GM18870 (cell line): ENCODE measurements around the gene SEM1.
"Not testable (repeated sequence)": the region's sequence is repeated elsewhere in the genome, so short reads cannot be mapped to it uniquely, and the experiment has no call there.

Source experiments
- ATAC-seq: cut with Tn5 transposase; IDR thresholded peaks from one replicate; pipeline ENCODE4 v1.9.1; 2021; ENCODE audit warnings: moderate library complexity; ENCODE audit not compliant: unreplicated experiment

SEM1 gene

DNA sequence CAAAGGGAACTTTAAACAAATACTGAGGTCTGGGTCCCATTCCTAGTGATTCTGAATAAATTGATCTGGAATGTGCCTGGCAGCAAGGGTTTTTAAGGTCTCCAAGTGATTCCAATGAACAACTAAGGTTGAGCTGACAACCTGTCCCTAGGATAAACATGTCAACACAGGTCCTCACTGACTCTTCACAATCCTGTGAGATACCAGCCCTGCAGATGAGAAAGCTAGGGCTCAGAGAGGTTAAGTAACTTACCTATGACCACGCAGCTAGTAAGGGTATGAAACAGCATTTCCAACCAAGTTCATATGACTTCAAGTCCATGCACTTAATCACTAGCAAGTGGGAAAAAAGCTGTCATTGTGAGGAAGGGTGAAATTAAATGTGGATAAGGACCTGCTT, 44.0 kb downstream of the SEM1 start:
- ATAC-seq = no peak

DNA sequence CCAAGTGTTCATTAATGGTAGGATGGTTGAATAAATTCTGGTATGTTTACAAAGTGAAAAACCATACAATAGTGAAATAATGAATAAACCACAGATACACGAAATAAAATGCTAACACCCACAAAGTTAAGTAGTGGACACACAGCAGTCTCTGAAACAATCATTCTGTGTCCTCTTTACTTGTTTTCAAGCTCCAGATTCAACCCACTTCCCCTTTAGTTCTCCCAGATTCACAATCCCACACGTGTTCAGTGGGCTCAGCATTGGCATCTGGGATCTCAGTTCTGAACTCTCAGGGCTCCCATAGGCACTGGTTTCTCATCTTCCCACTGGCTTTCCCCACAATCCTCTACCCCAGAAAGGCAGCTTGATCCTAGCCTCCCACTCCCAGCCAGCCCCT, 44.9 kb downstream of the SEM1 start:
- ATAC-seq = no peak

DNA sequence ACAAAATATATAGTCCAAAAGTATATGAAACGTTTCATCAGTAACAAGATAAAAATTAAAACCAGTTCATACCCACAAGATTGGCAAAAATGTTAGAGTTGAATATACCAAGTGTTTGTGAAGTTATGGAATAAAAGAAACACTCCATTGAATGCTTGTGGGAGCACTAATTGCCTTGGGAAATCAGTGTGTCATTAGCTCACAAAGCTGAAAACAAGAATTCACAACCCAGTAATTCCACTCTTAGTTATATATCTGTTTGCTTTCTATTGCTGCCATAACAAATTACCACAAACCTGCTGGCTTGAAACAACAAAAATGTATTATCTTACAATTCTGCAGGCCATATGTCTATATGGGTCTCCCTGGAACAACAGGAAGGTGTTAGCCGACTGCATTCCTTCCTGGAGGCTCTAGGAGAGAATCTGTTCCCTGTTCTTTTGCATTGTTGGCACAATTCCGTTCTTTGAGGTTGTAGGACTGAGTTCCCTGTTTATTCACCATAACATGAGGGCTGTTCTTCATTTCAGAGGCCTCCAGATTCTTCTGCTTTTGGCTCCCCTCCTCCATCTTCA, 45.7 kb downstream of the SEM1 start:
- ATAC-seq = no peak

DNA sequence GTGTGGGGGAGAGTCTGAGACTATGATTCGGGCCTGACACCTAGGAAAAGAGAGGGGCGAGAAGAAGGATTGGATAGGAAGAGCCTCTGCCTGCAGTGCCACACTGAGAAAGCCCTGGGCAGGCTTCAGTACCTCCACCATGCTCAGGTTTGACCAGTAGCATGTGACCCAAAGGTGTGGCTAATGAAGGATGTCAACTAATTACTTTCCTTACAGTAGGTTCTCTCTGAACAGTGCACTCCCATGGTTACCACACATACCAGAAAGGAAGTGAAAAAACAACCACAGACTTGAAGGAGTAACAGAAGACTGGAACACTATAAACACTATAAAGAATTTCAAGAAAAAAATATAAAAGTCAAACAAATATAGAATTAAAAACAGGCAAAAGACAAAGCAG, 46.2 kb downstream of the SEM1 start:
- ATAC-seq = peak; percentile 95

DNA sequence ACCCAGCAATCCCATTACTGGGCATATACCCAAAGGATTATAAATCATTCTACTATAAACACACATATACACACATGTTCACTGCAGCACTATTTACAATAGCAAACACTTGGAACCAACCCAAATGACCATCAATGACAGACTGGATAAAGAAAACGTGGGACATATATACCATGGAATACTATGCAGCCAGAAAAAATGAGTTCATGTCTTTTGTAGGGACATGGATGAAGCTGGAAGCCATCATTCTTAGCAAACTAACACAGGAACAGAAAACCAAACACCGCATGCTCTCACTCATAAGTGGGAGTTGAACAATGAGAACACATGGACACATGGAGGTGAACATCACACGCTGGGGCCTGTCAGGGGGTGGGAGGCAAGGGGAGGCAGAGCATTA, 47.5 kb downstream of the SEM1 start:
- not testable (repeated sequence) for ATAC-seq

DNA sequence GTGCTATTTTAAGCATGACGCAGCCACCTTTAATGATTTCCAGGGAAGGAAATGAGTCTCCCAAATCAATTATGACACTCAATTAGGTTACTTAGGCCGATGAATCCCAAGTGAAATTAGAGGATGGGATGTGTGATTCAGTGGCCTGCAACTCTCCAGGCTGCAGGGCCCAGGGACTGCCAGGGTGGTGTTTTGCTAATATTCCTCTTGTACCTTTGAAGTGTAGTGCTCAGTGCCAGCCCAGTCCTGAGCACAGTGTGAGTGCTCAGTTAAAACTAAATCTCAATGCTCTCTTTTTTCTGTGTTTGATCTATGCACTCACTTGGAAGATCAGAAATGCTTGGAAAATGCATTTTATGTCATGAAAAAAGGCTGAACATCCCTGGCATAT, 51.6 kb downstream of the SEM1 start:
- ATAC-seq = no peak

DNA sequence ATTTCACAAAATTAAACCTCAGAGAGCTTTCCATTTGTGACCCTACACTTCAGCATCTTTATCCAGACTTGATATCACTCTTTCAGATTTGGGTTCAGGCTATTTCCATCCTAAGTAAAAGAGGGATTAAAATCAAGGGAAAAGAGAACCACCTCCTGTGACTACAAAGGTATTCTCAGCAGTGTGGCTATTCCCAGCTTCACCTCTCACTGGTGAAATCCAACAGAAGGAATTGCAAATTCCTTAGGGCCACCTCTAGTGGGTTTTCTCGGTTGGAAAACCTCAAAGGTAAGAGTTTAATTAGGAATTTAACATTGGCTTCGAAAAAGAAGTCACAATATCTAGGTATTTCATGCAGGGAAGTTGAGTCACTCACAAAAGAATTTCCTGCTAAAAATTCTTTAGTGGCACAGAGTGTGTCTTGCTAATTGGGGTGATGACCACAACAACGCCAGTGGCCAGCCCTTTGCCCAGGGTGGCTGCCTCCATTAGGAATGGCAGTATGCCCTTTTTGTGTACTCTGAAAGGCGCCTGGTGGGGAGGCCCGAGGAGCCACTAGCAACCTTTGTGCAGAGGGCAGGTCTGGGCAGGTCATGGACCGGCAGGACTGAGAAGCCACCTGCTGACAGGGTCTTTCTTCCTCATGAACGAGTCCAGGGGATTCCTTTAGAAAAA, 52.2 kb downstream of the SEM1 start:
- no peak for ATAC-seq

DNA sequence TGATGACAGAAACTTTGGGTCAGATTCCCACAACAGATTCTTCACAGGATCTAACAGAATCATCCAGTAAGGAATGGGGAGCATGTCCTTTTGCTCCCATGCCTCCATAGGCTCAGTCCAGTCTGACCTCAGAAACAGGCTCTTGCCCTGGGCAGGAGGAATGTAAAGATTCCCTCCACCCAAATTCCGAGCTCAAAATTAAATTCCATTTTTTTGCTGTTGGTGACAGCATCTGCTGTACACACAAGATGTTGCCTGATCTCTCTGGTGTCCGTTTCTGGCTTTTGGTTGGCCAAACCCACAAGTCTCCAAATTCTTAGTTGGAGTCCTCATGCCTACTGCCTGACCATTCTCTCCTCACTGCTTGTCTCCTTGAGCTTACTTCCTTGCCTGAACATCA, 53.7 kb downstream of the SEM1 start:
- ATAC-seq = no peak

DNA sequence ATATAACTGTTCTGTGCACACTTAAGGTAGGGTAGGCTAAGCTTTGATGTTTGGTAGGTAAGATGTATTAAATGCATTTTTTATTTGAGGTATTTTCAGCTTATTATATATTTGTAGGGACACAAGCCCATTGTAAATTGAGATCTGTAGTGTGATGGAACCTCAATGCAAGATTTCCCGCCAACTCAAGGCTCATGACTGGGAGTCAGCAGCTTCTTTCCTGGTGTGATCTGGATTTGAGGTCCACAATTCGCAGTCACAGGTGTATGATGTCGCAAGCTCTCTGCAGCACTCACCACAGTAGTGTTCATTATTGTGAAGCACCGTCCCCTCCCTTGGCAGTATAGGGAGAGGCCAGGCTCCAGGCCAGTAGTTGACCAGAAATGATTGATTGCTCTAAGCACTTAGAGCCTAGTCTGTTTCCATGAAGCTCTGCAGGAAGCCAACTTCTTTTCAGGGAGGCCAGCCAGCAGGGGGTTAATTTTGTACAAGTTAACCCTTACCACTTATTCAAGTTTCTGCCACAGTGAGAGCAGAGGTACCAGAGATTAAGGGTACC, 54.9 kb downstream of the SEM1 start:
- ATAC-seq = no peak

DNA sequence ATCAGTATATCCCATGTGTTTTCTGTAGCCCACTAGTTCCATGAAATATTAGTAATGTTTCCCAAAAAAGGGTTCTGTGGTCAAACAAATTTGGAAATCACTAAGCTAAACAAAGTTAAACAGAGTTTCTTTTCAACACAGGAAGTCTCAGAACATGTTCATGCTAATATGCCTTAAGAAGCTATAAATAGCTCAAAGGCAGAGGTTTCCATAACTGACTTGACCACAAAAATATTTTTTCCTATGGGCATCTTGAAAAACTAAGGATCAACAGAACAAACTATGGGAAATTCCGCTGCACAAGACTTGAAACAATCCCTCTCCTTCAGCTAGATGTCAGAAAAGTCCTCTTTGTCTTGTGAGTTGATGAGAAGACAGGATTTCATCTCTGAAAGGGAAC, 59.7 kb downstream of the SEM1 start:
- ATAC-seq = no peak

DNA sequence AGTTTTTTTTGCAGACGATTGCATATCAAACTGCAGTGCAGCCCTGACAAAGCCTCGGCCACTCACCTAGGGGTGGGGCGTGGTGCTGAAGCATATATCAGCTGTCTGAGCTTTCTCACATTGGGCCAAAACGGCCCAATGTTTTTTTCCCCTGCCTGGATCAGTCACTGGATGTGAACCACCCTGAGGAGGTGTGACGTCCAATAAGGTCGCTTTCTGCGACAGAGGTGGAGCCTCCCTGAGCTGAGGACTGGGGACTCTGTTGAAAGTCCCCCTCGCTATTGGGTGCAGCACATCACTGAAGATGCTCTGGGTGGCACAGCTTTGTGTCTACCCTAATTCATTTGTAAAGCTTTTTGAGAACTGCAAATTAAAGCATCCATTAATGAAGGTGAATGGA, 60.9 kb downstream of the SEM1 start:
- ATAC-seq = no peak

DNA sequence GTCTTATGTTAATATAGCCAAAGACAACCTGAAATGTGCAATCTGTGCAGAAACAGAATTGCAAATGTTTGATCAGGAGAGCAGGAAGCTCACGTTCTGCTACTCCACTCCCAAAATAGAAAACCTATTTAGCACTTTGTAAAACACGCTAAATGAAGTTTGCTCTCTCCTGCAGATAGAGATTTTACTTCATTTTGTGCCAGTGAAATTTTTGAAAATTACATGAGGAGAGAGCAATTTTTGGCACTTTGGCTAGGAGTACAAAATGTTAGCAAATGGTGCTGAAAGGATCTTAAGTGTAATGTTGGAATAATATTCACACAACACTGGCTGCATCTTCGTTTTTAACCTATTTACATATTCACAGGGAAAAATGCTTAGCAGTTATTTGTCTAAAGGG, 61.9 kb downstream of the SEM1 start:
- no peak for ATAC-seq

DNA sequence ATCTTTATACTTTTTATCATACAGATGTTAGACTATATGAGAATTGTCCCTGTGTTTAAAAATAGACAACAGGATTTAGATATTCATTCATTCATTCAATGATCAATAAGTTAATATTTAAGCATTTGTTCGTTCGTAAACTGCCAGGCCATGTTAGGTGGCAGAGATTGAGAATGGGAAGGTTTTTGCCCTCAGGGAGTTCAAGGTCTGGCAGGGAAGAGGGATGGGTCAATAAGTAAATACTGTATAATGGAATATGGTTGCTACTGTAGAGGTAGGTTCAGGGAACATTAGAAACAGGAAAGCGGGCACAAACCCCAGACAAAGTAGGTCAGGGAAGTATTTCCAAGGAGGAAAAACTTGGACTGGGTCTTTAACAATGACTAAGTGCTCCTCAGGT, 64.6 kb downstream of the SEM1 start:
- no peak for ATAC-seq

DNA sequence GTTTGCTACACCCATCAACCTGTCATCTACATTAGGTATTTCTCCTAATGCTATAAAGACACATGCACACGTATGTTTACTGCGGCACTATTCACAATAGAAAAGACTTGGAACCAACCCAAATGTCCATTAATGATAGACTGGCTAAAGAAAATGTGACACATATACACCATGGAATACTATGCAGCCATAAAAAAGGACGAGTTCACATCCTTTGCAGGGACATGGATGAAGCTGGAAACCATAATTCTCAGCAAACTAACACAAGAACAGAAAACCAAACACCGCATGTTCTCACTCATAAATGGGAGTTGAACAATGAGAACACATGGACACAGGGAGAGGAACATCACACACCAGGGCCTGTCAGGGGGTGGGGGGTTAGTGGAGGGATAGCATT, 66.2 kb downstream of the SEM1 start:
- not testable (repeated sequence) for ATAC-seq

DNA sequence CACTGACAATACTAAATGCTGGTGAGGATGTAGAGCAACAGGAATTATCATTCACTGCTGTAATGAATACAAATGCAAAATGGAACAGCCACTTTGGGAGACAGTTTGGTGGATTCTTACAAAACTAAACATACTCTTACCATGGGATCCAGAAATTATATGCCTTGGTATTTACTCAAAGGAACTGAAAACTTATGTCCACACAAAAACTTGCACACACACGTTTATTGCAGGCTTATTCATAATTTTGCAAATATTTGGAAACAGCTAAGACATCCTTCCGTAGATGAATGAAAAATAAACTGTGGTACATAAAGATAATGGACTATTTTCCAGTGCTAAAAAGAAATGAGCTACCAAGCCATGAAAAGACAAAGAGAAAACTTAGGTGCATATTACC, 69.6 kb downstream of the SEM1 start:
- no peak for ATAC-seq
